ENCODE measurements around the gene TACC2.

Gene TACC2

GRCh38 chr10:122151121-122151694 is 162.2 kb downstream of the TACC2 start:
- Histone ChIP-seq H3K79me2 (ENCODE audit: insufficient read depth, low read length) (no peaks in the 10 kb centered on the region), H3K9ac (ENCODE audit: low read length) (no peak overlapping the region), H3K4me1 (ENCODE audit: insufficient read depth, low read length, severe bottlenecking) (no peaks in the 10 kb centered on the region), H3F3A (ENCODE audit: insufficient read depth, low read length) (no peaks in the 10 kb centered on the region), H3K4me2 (ENCODE audit: low read length) (no peak overlapping the region), H3K9me3 (ENCODE audit: low read length) (no peaks in the 10 kb centered on the region), H3K27ac (ENCODE audit: low read depth, low read length, poor library complexity, severe bottlenecking) (no peak overlapping the region), H3K27me3 (ENCODE audit: insufficient read depth, low read length) (no peaks in the 10 kb centered on the region), H3K4me3 (ENCODE audit: low read depth, low read length, poor library complexity, severe bottlenecking) (no peak overlapping the region), H4K20me1 (ENCODE audit: insufficient read depth, low read length) (no peaks in the 10 kb centered on the region), H2AFZ (ENCODE audit: low read length) (no peak overlapping the region), H3K36me3 (ENCODE audit: insufficient read depth, low read length) (no peaks in the 10 kb centered on the region), H3K9me2 (ENCODE audit: low read depth, low read length) (no peaks in the 10 kb centered on the region)
- TF ChIP-seq EZH2 (IDR thresholded peaks at IDR 0.05; ENCODE audit: borderline replicate concordance, low read length), result no peak
- no peak for TF ChIP-seq CTCF (IDR thresholded peaks at IDR 0.05; ENCODE audit: low read length)

- Histone ChIP-seq H3K79me2 (ENCODE audit: insufficient read depth, low read length) (no peaks in the 10 kb centered on the region), H3K4me2 (ENCODE audit: low read length) (no peak overlapping the region), H3K27me3 (ENCODE audit: insufficient read depth, low read length) (no peaks in the 10 kb centered on the region), H3K4me1 (ENCODE audit: insufficient read depth, low read length, severe bottlenecking) (no peaks in the 10 kb centered on the region), H3K9ac (ENCODE audit: low read length) (no peak overlapping the region), H3K9me2 (ENCODE audit: low read depth, low read length) (no peaks in the 10 kb centered on the region), H3K27ac (ENCODE audit: low read depth, low read length, poor library complexity, severe bottlenecking) (no peak overlapping the region), H4K20me1 (ENCODE audit: insufficient read depth, low read length) (no peaks in the 10 kb centered on the region), H3K9me3 (ENCODE audit: low read length) (no peaks in the 10 kb centered on the region), H3K36me3 (ENCODE audit: insufficient read depth, low read length) (no peaks in the 10 kb centered on the region), H3K4me3 (ENCODE audit: low read depth, low read length, poor library complexity, severe bottlenecking) (no peak overlapping the region), H2AFZ (ENCODE audit: low read length) (no peak overlapping the region), H3F3A (ENCODE audit: insufficient read depth, low read length) (no peaks in the 10 kb centered on the region)
- no peak for TF ChIP-seq EZH2 (IDR thresholded peaks at IDR 0.05; ENCODE audit: borderline replicate concordance, low read length)
- no peak for TF ChIP-seq CTCF (IDR thresholded peaks at IDR 0.05; ENCODE audit: low read length)
These were observed 163.6 kb downstream of the TACC2 start for GRCh38 chr10:122152544-122152943.

DNA sequence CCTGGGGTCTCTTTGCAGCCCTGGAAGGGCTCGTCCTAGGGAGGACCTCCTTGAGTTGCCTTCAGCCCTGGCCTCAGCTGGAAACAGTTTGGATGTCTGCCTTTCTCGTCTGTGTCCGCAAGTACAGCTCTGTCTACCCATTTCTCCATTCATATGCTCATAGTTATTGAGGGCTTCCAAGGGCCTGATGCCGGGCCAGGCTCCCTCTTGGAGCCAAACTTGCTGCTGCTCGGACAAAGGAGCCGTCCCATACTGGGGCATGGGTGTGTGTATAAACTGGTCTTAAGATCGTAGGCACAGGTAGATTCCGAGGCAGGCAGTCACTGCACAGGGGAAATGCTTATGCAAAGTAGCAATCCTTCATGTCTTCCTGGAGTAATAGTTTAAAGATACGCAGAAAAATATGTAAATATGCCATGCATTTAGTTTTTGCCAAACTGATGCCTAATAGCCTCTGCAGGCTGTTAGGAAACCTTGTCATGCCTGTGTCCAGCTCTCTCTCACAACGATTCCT is 165.1 kb downstream of the TACC2 start:
- H3K79me2 ChIP-seq (ENCODE audit: insufficient read depth, low read length), result no peaks in the 10 kb centered on the region
- no peak overlapping the region for H3K4me2 ChIP-seq (ENCODE audit: low read length)
- no peak overlapping the region for H3K27ac ChIP-seq (ENCODE audit: low read depth, low read length, poor library complexity, severe bottlenecking)
- H3K36me3 ChIP-seq (ENCODE audit: insufficient read depth, low read length), result no peaks in the 10 kb centered on the region
- TF ChIP-seq CTCF (IDR thresholded peaks at IDR 0.05; ENCODE audit: low read length) (no peak), EZH2 (IDR thresholded peaks at IDR 0.05; ENCODE audit: borderline replicate concordance, low read length) (no peak)
- H3K9me3 ChIP-seq (ENCODE audit: low read length), result no peaks in the 10 kb centered on the region
- no peak overlapping the region for H3K9ac ChIP-seq (ENCODE audit: low read length)
- no peaks in the 10 kb centered on the region for H3K27me3 ChIP-seq (ENCODE audit: insufficient read depth, low read length)
- H3F3A ChIP-seq (ENCODE audit: insufficient read depth, low read length), result no peaks in the 10 kb centered on the region
- H2AFZ ChIP-seq (ENCODE audit: low read length), result no peak overlapping the region
- no peaks in the 10 kb centered on the region for H4K20me1 ChIP-seq (ENCODE audit: insufficient read depth, low read length)
- H3K4me1 ChIP-seq (ENCODE audit: insufficient read depth, low read length, severe bottlenecking), result no peaks in the 10 kb centered on the region
- no peak overlapping the region for H3K4me3 ChIP-seq (ENCODE audit: low read depth, low read length, poor library complexity, severe bottlenecking)
- no peaks in the 10 kb centered on the region for H3K9me2 ChIP-seq (ENCODE audit: low read depth, low read length)
